Stimulated activated CD8-positive, alpha-beta memory T cell treated with anti-CD3 and anti-CD28 coated beads, Interleukin-15, amount 100 ng/mL, for 4 hours (primary cell): ENCODE data around the gene CDK14.

Source experiments
- DNase-seq, 2 donors: peaks; one replicate each; pipeline ENCODE4 v3.0.0-alpha.2; 2020; ENCODE audit warnings: low read depth in 2 of 2

Gene CDK14

DNA sequence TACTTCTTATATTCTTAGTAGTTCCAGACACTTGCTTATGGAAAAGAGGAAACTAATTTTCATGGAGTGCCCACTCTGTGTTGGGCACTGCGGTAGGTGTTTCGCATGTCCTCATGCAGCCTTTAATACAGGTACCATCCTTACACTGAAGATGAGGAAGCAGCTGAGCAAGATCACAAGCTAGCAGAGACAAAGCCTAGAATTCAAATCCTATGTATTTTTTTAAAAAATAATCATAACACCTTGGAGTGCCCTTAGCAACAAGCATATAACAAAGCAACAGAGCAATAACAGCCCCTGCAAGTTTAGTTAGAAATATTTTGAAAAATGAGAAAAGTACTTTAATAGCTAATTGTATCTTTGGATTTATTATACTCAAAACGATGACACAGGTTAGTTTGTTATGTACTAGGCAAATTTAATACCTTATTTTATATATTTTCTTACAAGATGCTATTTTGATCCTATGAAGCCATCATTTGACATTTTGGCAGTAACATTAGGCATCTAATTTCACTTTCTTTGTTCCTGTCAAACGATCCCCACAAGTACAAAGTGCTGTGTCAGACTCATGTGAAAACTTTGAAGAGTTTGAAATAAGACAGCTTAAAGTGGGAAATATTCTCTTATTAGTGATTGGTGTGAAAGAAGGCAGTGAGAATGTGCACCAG is 245.8 kb downstream of the CDK14 start:
- no peak for DNase-seq

DNA sequence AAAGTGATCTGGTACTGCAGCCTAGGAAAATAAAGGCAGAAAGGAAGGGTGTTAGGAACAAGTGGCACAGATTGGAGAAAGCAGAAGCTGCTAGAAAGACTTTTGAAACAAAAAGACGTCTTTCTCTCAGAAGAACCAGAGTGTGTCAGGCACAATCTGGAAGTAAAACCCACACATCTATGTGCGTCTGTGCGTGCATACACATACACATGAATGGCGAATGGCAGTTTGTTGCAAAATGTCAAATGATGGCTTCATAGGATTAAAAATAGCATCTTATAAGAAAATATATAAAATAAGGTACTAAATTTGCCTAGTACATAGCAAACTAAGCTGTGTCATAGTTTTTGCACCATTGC is 246.3 kb downstream of the CDK14 start:
- no peak for DNase-seq

DNA sequence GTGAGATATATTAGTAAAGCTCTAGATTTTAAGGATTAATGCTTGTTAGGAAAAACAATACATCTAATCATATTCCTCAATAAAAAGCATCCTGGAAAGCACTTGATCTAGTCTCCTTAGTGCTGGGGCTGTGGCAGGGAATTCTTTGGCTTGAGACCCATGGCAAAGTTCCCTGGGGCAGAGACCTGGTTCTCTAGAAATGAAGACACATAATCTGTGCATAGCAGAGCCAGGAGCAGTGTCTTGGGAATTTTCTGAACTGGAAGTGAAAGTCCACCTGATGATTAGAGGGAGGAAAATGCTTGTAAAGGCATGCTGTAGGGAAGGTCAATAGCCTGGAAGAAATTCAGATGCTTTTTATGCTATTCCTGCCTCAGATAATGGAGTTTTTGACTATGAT is 247.4 kb downstream of the CDK14 start:
- no peak for DNase-seq

DNA sequence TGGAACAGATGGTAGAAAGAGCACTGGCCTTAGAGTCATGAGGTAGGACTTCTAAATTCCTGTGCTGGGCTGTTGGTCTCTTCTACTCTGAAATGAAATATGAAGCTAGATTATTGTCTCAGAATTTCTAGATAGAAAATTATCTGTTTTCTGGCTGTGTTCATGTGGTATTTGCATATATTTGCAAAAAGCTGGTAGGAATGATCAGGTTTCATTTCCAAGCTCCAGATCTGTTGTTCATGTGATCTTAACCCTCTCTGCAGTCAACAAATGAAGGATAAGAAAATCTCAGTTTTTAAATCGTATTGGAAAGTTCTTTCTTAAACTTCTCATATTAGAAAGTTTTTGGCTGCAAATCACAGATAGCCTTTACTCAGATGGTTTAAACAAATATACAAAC is 248.3 kb downstream of the CDK14 start:
- no peak for DNase-seq

DNA sequence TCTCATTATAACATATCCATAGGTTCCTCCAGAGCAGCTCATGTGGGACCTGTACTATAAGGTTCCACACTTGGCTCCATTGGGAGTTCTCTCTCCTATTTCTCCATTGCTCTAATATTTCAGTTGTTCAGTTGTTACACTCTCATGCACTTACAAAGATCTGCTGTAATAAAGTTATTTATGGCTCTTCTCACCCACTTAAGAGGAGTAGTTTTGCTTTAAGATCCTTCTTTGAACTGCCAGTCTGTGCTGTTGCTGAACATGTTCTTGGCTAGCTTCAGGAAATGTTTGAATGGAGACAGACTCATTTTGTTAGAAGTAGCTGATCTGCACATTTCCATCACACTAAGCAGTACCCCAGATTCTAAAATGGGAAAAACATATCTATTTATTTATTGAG is 250.1 kb downstream of the CDK14 start:
- DNase-seq, result no peak

DNA sequence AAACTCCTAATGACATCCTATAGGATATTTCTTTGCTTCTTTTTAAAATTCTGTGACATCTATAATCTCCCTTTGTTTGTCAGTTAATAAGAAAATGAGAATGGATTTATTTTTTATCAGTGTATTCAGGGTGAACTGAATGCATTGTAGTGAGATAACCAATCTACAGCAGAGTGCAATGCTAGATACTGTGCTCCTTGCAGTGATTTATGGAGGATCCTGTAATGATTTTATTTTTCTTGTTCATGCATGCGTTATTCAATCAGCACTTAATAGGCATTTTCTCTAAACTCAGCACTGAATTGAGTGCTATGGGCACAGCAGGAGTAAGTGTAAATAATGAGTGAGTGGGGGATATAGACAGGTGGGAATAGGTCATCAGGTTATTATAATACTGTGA is 253.9 kb downstream of the CDK14 start:
- DNase-seq, result no peak

DNA sequence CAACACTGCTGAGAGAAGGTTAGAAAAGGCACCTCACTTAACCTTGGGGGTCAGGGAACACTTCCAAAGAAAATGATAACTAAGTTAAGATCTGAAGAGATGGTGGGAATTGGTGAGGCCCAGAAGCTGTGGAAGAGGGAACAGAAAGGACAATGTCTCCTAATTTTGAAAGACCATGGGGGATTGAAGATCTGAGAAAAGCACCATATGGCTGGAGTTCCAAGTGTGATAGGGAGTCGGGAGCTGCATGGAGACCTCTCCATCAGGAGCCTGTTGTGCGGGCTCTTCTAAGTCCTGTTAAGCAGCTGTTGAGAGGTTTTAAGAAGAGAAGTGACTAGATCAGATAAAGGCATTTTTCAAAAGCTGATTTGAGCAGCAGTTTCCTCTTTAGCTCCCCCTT is 254.3 kb downstream of the CDK14 start:
- DNase-seq, result no peak

DNA sequence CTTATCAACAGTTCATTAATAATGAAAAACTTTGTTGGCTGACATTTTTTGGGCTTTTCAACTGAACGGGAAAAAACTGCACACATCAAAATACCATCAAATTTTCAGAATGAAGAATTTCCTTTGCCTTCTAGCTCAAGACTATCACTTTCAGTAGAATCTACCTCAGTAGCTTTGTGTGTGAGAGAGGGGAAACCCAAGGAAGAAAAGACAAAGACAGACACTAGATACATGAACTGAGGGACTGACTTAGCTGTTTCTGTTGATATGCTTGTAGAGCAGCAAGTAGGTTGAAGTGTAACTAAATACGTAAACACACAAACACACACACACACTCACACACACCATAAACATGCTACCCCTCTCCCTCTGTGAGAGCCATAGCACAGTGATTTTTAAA is 257.1 kb downstream of the CDK14 start:
- no peak for DNase-seq

DNA sequence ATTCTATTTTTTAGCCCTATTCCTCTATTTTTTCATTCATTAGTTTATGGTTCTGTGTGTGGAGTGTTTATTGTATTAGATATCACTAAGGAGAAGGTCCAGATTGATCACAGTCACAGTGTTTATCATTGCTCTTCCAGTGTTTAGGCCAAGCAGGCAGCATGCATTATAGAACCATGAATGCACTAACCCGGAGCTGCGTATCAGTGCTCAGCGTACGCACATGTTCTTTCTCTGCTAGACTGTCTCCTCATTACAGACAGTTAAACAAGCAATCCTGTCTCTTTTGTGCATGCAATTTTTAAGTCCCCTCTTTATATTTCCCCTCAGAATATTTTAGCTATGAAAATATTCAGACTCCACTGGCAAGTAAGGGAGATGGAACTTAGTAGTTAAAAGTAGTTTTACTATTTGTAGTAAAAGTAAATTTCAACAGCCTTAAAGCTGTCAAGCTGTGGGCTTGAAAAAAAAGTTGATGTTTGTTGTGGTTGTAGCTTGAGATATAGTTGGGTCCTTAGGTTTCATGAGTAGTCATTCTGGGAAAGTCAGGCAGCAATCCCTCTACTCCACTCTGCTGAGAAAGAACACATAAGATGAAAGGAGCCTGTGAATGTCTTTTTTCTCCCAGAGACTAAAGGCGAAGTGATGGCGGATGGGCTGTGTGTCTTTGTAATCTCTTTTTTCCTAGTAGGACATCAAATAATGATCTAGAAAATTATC is 260.4 kb downstream of the CDK14 start:
- no peak for DNase-seq

DNA sequence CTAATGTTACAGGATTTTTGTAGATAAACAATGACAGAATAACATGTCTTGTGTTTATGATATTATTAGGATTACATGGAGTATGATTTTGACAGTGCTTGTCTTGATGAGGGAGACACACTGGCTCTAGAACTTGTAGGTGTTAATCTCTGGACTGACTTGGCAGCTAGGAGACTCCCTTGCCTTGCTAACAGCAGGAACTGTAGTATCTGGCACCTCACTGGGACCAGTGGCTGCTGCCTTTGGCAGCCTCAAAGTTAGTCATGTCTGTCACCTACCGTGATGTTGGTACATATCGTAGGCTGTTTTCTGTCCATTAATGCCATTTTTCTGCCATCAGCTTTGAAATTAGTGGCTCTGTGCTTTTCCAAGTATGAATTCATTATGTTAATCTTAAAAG is 261.5 kb downstream of the CDK14 start:
- DNase-seq, result no peak

DNA sequence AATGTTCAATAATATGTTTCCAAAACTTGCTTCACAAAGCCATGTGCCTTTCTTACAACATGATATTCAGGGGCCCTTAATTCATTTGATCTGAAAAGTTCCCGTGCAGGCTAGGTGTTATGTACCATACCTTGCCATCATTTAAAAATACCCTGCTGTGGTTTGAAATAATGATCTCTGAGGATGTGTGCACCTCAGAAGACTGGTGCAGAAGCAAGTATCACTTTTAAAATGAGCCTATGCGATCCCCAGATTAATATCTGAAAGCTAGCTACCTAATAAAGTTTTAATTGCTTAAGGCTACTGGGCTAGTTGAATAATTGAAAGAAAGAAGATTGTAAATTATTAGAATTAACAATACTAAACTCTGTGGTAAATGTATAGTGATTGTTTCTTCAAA is 262.4 kb downstream of the CDK14 start:
- no peak for DNase-seq

DNA sequence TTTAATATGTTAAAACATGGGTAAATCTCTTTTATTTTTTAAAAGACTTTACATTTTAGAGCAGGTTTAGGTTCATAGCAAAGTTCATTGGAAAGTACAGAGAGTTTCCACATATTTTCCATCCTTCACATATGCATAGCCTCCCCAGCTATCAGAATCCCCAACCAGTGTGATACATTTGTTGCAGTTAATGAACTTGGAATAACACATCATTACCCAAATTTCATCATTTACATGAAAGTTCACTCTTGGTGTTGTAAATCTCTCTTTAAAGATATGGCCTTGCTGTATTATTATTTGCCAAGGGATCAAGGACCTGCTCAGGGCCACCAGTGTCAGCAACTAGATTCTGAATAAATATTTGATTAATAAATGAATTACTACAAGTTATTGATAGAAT is 263.4 kb downstream of the CDK14 start:
- no peak for DNase-seq

DNA sequence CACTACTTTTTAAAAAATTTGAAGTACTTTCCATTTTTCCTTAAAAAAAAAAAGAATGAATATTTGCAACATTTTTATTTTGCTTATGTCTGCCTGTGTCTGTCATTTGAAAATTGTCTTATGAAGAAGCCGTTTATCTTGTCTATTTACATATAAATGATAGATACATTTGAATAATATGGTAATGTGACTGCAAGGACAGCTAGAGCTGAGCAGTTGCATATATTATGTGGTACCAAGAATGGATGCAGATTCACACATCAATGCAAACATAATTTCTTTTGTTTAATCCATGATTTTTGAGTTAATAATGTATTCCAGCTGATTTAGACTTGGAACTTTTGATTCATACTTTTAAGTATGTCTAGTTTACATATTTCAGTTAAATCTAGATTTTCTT is 268.0 kb downstream of the CDK14 start:
- DNase-seq, result no peak

DNA sequence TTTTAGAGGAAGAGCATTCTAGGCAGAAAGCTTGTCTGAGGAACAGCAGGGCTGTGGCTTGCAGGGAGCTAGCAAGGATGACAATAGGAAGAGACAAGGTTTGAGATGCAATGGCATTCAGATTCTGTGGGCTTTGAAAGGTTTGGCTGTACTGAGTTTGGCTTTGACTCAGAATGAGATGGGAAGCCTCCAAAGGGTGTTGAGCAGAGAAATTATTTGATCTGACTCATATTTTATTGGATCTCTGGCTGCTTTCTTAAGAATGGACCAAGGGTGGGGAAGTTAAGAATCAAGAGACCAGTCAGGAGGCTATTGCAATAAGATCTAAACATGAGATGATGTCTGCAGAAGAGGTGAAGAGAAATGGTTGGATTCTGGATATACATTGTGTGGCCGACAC is 273.2 kb downstream of the CDK14 start:
- no peak for DNase-seq

DNA sequence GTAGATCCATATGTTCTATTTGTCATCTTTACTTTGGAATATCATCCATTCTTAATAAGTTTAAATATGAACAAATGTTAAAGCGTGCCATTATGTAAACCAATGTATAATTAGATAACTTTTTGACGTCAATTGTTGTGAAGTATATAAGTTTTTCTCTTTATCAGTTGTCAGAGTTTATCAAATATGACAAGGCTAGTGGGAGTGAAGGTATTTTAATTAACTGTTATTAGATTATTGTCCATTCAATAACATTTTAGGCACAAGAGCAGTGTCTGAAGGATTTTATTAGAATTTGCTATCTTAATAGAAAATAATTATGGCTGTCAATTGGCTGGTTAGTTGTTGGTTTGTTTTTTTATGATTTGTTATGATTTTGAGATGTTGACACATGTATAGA is 280.6 kb downstream of the CDK14 start:
- no peak for DNase-seq

DNA sequence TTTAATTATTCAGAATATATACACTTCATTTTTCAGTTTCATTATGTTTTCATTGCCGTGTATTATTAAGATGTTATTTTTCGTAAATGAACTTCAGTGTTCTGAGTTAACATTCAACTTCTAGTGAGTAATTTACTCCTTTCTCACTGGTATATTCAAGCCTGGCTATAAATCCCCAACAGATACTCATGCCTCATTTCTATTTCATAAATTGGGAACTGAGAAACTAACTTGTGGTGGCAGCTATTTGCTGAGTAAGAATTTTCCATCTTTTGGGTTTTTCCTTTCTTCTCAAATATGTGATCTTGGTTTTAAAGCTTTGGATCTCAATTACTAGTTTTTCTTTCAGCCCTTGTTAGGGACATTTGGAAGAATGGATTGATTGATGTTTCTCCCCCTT is 281.1 kb downstream of the CDK14 start:
- no peak for DNase-seq

DNA sequence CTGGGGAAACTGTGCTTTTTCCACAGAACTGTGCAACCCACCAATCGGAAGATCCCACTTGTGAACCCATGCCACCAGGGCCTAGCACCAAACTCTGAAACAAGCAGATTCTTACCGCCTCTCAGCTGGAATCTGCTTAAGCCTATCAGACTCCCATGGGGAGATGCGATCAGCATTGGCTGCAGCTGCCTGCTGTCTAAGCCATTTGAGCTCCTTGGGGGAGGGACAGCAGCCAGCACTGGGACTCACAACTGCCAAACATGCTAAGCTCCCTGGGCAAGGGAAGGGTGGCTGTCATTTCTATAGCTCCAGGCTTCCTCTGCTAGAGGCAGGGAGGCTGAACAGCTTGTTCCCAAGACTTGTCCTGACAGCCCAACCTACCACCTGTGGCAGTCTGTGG is 283.8 kb downstream of the CDK14 start:
- DNase-seq, result no peak

DNA sequence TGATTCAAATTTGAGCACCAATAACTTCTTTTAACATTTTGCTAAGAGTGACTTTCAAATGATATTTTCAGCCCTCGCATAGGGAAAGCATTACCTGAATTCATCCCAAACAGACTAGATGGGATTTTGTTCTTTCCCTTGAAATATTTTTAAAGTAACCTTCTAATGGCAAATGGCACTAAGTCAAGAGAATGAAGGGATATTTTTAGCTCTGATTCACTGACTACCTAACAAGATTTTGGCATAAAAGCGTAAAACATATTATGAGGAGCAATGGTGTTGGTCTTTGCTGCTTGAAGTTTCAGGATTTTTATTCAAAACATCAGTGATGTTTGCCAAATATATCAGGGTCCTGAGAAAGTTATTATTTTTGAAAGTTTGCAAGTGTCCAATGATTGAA is 290.3 kb downstream of the CDK14 start:
- DNase-seq, result no peak

DNA sequence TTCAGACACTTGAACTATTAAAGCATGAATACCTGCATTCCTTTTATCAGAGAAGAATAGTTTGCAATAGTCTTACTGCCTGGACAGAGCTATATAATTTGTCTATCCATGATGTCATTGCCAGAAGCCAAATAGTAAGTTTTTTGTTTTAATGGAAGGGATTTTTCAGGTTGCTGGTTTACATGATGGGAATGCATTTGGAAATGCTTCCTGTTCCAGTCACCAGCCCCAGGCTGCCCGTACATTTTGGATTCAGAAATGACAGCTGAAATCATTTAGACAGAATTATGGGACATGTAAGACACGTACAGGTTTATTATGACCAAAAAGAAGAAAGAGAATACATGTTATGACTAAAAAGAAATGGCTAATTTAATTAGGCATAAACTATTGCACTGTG is 293.1 kb downstream of the CDK14 start:
- DNase-seq, result no peak

DNA sequence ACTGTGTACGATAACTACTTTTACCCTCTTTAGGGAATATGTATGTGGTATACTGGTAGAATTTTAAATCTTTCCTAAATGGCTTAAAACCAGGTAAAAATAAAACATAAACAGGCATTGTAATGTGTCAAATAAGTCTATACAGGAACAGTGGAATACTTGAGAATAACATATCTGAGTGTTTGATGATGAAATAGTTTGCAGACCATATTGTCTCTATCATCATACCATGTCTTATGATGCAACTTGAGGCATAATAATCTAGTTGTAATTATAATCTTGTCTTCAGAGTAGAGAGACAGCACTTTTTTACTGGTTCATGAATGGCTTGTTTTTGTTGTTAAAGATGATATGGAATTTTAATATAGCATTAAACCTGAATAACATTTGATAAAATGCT is 293.5 kb downstream of the CDK14 start:
- DNase-seq, result no peak

DNA sequence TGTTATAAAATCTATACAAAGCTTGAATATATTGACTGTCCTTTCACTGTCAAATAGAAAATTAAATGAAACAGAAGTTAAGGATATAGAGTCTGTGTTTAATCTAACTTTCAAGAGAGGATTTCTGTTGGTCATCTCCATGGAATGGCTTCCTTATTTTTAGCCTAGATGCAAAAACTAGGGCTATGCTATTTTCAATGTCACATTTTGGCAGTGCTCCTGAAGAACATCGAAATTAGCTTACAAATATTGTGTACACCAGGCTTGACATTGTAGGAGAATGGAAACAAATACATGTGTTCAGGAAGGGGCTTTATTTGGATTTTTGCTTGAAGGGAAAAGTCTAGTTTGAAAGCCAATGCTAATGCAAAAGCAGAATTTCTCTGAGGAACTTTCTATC is 295.4 kb downstream of the CDK14 start:
- no peak for DNase-seq

DNA sequence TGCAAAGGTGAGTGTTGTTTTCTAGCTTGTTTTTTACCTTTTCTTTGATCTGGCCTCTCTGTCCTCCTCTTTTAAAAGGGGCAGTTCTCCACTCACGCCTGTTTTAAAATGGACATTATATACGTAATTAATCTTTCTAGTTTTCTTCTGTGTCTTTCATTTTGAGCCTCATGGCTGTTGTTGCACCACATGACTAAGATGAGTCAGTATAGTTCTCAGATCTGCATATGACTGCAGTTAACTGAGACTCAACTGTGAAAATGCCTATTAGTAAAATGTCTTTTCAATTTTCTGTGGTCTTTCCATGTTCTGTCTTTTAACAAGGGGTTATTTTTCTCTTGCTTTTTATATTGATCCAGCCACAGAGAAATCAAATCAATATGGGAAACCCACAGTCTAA is 296.1 kb downstream of the CDK14 start:
- DNase-seq, result no peak

DNA sequence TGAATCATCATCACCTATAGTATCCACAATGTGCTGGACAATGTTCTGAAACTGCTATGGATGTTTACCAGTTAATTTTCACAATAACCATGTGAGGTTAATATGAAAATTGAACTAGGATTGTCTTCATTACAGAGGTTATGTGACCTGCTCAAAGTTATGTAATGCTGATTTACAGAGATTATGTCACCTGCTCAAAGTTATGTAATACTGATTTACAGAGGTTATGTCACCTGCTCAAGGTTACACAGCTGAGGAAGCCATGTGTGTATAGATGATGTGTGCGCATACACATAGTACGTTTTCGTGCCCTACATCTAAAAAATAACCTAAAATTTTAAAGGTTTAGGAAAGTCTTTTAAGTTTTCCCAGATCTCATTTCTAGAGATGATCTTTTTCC is 298.0 kb downstream of the CDK14 start:
- DNase-seq, result no peak

DNA sequence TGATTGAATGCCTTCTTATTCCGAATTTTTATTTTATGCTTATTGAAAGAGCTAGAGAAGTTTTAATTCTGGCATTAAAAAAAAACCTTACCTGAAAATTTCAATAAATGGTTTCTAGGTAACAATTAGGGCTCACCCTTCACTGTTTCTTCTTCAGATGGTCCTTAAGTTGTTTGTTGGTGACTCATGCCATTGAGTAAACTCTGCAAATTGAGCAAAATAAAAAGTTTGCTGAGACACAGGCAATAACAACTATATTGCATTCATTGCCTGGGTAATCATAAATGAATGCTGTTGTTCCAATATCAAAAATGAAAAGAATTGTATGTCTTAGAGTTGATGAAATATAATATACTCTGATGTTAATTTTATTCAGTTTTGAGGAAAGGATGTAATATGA is 300.3 kb downstream of the CDK14 start:
- DNase-seq, result no peak
